22Rv1 (cell line): Measurements from ENCODE around the gene TCP11.

Experiments used
- H3K27ac ChIP-seq: fragments of 450-650 bp; 2 replicates; pipeline ENCODE4 v1.5.1; 2017
- CTCF ChIP-seq: fragments of 450-650 bp; IDR thresholded peaks from 2 replicates; pipeline ENCODE4 v1.5.1; 2017; ENCODE audit warnings: mild to moderate bottlenecking
- ZFX ChIP-seq: fragments of 450-650 bp; IDR thresholded peaks from 2 replicates; pipeline ENCODE4 v1.6.1; 2017; ENCODE audit warnings: antibody characterized with exemption, borderline replicate concordance

TCP11 gene

GRCh38 chr6:35141007-35141655 is at the start of gene TCP11:
TSS of gene TCP11 (minus strand) at chr6:35141339. CDS start at chr6:35140870, 469 bp downstream.
- H3K27ac ChIP-seq, result no peak within 1 kb of the TSS
- no peak for TF ChIP-seq ZFX
- no peak for TF ChIP-seq CTCF

- TF ChIP-seq CTCF, result no peak
- TF ChIP-seq ZFX, result no peak
- no peak overlapping the region for H3K27ac ChIP-seq
Measured at GRCh38 chr6:35190306-35190705, 49.2 kb upstream of the TCP11 start.

GRCh38 chr6:35188886-35189285 is 47.7 kb upstream of the TCP11 start:
- no peak overlapping the region for H3K27ac ChIP-seq
- TF ChIP-seq CTCF, result no peak

GRCh38 chr6:35186571-35186970 is 45.4 kb upstream of the TCP11 start:
- TF ChIP-seq ZFX (no peak), CTCF (no peak)
- H3K27ac ChIP-seq, result no peak overlapping the region

GRCh38 chr6:35185971-35186370 is 44.8 kb upstream of the TCP11 start:
- no peak overlapping the region for H3K27ac ChIP-seq
- no peak for TF ChIP-seq CTCF
- no peak for TF ChIP-seq ZFX

GRCh38 chr6:35185302-35185681 is 44.2 kb upstream of the TCP11 start:
- no peak overlapping the region for H3K27ac ChIP-seq
- TF ChIP-seq ZFX (no peak), CTCF (no peak)

GRCh38 chr6:35184580-35185301 is 43.6 kb upstream of the TCP11 start:
- no peak overlapping the region for H3K27ac ChIP-seq
- no peak for TF ChIP-seq ZFX
- TF ChIP-seq CTCF, result no peak
